GM18909 (cell line): ENCODE data around the gene E2F2.
"Not testable (repeated sequence)": the region's sequence is repeated elsewhere in the genome, so short reads cannot be mapped to it uniquely, and the experiment has no call there.

Experiments
- ATAC-seq: cut with Tn5 transposase; IDR thresholded peaks from one replicate; pipeline ENCODE4 v1.9.1; 2021; ENCODE audit warnings: mild to moderate bottlenecking; ENCODE audit not compliant: unreplicated experiment, poor library complexity

The E2F2 gene

DNA sequence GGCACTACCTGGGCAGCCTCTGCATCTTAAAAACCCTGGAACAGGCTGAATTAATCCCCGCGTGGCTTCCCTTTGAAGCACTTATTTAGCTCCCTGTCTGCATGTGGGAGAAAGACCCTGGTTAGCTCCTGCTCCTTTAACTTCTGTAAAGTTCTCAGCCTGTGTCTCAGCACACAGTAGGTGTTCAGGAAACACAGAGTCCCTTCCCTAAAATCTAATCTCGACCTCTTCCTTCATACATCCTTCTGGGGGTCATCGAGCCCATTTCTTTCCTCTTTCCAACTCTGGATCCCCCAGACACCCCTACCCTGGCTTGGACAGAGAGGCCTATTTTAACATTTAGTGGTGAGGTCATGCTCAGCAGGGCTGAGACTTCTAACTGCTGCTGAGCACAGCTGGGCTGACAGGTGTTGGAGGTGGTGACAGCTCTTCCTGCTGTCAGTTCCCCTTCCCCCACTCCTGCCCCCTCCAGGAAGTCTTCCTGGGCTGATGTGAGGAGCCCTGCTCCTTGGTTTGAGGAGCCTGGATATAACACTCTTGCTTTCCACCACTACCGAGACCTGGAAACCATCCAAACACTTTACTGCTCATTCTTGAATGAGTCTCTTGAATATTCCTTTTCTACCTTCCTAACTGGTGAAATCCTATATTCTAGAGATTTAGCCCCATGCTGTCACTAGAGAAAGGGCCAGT, 5.3 kb downstream of the E2F2 start:
- no peak for ATAC-seq

- no peak for ATAC-seq
Observed at GRCh38 chr1:23524716-23525401, 6.2 kb downstream of the E2F2 start.

- ATAC-seq = no peak
Observed at GRCh38 chr1:23524163-23524562, 6.9 kb downstream of the E2F2 start.

- no peak for ATAC-seq
Observed at GRCh38 chr1:23522244-23522982, 8.6 kb downstream of the E2F2 start.

- no peak for ATAC-seq
Observed at GRCh38 chr1:23521588-23521987, 9.4 kb downstream of the E2F2 start.

DNA sequence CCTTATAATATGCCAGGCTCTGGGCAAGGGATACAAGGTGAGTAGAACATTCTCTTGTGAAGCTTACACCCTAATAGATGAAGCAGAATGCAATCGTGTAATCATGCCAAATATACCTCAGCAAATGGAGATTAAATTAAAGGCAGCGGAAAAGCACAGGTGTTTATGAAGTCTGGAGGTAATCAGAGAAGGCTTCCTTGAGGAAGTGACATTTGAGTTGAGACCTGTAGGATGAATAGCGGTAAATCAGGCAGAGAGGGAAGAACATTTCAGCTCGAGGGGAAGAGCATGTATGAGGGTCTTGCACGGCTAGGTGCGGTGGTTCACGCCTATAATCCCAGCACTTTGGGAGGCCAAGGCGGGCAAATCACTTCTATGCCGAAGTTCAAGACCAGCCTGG, 13.5 kb downstream of the E2F2 start:
- ATAC-seq = no peak

GRCh38 chr1:23515905-23516304, 15.1 kb downstream of the E2F2 start:
- ATAC-seq = no peak

GRCh38 chr1:23514111-23514679, 16.8 kb downstream of the E2F2 start:
- no peak for ATAC-seq

GRCh38 chr1:23509896-23510295, 21.1 kb downstream of the E2F2 start:
- no peak for ATAC-seq

DNA sequence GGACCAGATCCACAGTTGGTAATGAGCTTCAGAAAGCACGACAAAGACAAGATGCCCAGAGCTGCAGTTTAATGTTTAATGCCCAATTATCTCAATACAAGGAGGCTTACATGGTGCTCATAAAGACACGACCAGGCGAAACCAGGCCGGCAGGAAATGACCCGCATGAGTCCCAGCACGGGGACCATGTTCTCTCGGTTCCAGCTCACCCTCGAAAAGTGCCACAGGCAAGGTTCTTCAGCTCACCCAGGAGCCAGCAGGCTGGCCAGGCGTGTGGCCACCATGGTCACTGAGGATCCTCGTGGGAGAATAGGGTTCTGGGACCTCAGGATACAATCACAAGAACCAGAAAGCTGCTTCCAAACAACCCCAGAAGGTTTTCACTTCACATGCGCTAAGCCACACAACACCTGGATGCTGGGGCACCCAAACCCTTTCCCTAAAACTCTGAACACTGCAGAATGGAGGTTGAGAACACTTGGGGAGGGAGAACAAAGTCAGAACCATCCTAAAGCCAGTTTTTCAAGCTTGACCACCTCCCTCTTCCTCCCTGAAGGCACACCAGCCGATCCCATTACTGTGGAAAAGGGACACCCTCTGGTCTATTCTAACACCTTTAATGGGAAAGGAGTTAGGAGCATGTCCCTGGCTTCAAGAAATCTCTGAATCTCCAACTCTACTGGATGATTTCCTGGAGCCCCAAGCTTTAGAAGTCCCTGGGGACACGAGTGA, 24.5 kb downstream of the E2F2 start:
- no peak for ATAC-seq

DNA sequence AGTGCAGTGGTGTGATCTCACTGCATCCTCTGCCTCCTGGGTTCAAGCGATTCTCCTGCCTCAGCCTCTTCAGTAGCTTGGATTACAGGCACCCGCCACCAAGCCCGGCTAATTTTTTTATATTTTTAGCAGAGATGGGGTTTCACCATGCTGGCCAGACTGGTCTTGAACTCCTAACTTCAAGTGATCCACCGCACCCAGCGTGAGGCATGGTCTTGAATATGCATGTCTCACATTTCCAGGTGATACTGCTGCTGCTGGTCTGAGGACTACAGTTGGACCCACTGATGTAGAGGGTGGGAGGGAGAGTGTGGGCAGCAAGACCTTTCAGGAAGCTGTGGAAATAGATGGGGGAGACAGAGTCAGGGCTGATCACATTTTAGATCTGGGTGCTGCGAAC, 25.2 kb downstream of the E2F2 start:
- ATAC-seq = no peak

DNA sequence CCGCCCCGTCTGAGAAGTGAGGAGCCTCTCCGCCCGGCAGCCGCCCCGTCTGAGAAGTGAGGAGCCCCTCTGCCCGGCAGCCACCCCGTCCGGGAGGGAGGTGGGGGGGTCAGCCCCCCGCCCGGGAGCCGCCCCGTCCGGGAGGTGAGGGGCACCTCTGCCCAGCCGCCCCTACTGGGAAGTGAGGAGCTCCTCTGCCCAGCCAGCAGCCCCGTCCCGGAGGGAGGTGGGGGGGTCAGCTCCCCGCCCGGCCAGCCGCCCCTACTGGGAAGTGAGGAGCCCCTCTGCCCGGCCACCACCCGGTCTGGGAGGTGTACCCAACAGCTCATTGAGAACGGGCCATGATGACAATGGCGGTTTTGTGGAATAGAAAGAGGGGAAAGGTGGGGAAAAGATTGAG, 26.9 kb downstream of the E2F2 start:
- ATAC-seq = not testable (repeated sequence)

GRCh38 chr1:23502951-23503350, 28.1 kb downstream of the E2F2 start:
- ATAC-seq = no peak

DNA sequence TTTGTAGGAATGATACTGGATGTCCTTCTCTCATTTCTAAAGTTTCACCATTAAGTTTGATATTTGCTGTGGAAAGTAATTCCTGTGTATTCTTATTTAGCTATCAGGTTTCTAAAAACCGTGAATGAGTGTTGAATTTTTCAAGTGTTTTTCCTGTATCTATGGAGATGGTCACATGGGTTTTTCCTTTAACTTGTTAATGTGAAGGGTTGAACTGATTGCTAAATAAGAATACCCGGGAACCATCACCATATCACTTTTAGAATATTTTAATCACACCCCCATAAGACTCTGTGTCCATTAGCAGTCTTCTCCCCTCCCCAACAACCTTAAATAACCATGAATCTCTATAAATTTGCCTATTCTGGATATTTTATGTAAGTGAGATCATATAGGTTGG, 30.6 kb downstream of the E2F2 start:
- no peak for ATAC-seq

GRCh38 chr1:23497777-23498439, 33.1 kb downstream of the E2F2 start:
- no peak for ATAC-seq

DNA sequence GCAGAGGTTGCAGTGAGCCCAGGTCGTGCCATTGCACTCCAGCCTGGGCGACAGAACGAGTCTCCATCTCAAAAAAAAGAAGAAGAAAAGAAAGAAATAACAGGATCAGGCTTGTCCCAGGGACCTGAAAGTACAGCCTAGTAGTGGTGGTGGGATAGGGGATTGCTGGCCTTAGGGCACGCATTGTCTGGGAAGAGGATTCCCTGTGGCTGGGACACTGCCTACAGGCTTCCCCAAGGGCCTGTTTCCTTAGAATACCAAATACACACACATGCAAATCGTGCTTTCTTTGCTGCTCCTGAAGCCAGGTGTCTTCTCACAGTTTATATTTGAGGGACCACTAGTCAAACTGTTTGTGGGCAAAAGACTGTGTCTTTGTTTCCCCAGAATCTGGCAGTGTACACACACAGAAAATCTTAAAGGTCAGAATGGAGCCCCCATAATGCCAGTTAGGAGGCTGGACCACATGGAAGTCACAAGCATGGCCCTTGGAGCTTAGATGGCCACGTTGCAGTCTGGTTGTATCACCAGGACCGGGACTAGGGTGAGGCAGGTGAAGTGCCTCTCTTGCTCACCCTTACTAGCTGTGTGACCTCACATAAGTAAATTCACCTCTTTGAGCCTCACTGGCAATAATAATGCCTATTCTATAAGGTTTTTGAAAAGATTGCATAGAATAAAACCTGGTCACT, 34.4 kb downstream of the E2F2 start:
- ATAC-seq = no peak

DNA sequence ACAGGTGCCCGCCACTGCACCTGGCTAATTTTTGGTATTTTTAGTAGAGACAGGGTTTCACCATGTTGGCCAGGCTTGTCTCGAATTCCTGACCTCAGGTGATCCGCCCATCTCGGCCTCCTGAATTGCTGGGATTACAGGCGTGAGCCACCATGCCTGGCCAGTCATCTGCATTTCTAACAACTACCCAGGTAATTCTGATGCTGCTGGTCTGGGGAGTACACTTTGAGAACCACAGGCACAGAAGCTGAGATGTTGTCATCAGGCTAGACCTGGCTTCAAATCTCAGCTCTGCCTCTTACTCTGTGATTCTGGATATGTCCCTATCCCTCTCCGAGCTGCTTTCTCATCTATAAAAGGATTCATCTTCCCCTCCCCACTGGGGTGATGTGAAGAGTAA, 36.2 kb downstream of the E2F2 start:
- ATAC-seq = not testable (repeated sequence)

DNA sequence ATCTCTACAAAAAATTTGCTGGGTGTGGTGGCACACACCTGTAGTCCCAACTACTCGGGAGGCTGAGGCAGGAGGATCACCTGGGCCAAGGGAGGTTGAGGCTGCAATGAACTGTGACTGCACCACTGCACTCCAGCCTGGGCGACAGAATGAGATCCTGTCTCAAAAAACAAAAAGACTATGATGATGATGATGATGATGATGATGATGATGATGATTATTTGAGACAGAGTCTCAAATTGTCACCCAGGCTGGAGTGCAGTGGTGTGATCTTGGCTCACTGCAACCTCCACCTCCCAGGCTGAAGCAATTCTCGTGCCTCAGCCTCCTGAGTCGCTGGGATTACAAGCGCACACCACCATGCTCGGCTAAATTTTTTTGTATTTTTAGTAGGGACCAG, 38.3 kb downstream of the E2F2 start:
- not testable (repeated sequence) for ATAC-seq

DNA sequence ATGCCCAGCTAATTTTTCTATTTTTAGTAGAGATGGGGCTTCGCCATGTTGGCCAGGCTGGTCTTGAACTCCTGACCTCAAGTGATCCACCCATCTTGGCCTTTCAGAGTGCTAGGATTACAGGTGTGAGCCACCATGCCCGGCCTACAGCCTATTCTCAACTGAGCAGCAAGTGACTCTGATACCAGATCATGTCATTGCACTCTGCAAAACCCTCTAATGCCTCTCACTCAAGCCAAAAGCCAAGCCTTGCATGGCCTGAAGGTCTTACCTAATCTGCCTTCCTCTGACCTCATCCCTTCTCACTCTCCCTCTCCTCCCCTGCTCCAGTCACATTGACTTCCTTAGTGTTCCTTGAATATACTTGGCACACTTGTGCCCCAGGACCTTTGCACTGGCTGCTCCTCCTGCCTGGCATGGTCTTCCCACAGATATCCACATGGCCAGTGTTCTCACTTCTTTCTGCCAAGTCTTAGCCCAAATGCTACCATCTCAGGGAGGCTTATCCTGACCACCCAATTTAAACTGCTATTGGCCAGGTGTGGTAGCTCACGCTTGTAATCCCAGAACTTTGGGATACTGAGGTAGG, 38.8 kb downstream of the E2F2 start:
- no peak for ATAC-seq
